GF-D8 (cell line): ENCODE results near the gene CCDC89.

ENCODE experiments used
- DNase-seq: peaks from one replicate; lab custom pipeline; 2025; lab: John Stamatoyannopoulos, UW

CCDC89 gene

GRCh38 chr11:85685820-85686459 lies at the start of gene CCDC89:
Gene CCDC89, minus strand, starts transcription at chr11:85686195. Its CDS starts 65 bp downstream, at chr11:85686130.
- no peak for DNase-seq

- DNase-seq = no peak
These were observed 47.0 kb upstream of the CCDC89 start for GRCh38 chr11:85732965-85733364.

DNA sequence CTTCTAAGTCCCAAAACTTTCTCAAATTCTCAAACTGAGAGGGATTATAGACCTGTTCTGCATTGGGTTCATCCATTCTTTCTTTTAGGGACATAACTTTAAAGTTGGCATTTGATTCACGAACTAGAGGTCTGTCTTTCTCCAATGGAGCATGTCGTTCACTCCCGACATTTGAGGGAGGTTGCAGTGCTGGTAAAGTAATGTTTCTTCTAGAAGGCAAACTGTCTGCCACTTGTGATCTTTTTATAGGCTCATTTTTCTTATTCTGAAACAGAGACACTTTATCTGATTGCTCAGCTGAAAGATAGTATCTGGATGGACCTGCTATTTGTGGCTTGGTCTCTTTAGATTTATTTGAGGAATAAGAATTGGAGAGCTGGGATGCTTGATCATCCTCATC lies 40.4 kb upstream of the CCDC89 start:
- no peak for DNase-seq

- no peak for DNase-seq
These were observed 39.7 kb upstream of the CCDC89 start for GRCh38 chr11:85725510-85726258.

DNA sequence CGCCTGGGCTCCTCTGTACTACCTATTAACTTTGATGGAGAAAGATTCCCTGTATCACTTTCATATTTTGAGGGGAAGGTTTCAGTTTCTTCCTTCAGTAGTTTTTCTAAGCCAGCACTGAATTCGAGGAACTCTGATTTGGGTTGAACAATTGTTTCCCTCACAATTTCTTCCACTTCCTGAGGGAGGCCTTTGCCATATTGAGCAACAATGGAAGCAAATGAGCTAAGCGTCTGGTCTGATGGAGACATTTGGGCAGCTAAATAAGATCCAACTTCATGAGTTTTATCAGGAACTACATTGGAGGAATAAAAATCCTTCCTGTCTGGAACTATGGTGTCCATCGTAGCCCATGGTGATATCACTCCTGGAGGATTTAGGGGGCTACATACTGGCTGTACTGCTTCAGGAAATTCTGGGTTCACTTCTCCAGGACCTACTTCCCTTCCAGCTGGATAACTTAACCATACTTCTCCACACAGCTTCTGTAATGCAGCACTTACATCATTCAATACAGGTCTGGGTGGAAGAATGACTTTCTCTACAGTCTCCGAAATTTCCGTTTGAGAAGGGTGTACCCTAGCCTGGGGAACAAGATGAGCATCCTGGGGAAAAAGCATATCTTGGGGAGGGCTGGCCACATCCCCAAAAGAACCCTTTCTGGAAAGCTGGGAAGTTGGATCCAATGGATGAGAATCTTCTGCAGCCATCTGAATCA lies 38.9 kb upstream of the CCDC89 start:
- no peak for DNase-seq

- no peak for DNase-seq
These were observed 37.1 kb upstream of the CCDC89 start for GRCh38 chr11:85723088-85723487.

DNA sequence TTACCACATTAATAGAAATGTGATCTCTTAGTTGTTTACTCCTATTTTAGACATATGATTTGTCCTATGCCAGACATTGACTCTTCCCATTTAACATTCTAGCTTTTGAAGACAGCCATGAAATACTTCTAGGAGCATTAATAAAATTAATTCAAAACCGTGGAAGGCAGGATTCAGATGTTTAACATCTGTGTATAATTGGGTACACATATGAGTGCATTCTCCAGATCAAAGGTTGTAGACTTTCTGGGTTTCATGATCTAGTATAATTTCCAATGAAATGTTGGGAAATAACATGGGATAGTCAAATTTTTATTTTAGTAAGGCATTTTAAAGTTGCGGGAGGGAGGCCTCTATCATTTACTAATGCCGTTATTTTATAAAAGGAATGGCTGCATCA lies 35.2 kb upstream of the CCDC89 start:
- no peak for DNase-seq

- no peak for DNase-seq
These were observed 33.2 kb upstream of the CCDC89 start for GRCh38 chr11:85718991-85719807.

- DNase-seq = no peak
These were observed 32.3 kb upstream of the CCDC89 start for GRCh38 chr11:85718126-85718943.

DNA sequence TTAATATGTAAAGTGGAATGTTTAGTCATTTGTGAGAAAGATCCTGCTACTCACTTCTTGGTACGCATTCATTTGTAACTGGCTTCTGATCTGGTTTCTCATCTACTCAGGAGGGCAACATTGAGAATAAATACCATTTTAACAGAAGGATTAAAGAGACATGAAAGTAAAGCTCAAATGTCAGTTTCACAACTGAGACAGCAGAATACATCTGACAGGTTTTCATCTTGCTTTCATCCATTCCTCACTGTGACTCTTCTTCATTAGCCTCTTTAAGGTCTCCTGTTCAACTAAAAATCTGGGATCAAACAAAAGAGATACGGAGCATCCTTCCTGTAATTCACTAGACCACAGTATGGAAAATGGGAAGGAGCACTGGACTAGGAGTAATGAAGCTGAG lies 31.4 kb upstream of the CCDC89 start:
- DNase-seq = no peak

- no peak for DNase-seq
These were observed 27.0 kb upstream of the CCDC89 start for GRCh38 chr11:85712953-85713352.

DNA sequence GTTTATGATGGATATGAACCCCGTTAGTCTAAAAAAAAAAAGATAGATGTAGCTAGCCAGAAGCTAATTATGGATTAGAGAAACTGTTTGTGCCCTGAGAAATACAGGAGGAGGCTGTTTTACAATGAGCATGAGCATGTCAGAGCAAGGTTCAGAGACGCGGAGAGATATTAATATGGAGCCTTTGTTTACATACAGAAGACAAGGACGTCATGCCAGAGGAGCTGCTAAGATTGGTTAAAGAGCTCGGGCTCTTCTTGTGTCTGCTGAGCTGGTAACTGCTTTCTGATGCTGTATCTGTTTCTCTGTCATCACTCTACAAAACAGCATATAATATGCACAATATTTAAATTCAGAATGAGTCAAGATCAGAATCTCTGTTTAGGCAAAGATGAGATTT lies 24.9 kb upstream of the CCDC89 start:
- no peak for DNase-seq

- no peak for DNase-seq
These were observed 24.1 kb upstream of the CCDC89 start for GRCh38 chr11:85709941-85710702.

GRCh38 chr11:85705800-85706199 lies 19.8 kb upstream of the CCDC89 start:
- no peak for DNase-seq

DNA sequence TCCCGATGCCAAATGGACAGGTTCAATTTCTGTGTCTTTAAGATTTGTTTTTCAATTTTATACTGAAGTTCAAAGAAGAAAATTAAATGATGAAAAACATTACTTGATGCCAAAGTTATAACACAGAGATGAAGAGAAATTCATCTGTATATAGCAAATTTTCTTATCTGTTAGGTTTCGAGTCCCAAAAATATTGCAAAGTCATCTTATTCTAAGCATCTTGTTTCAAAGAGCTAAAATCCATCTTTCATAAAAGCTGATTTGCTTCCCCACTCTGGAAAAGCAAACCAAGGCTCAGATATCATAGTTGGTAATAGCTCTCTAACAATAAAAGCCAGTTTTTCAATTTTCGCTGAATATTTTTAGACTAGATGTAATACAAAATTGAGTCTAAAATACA lies 19.0 kb upstream of the CCDC89 start:
- DNase-seq = no peak

GRCh38 chr11:85699957-85700741 lies 14.2 kb upstream of the CCDC89 start:
- no peak for DNase-seq

DNA sequence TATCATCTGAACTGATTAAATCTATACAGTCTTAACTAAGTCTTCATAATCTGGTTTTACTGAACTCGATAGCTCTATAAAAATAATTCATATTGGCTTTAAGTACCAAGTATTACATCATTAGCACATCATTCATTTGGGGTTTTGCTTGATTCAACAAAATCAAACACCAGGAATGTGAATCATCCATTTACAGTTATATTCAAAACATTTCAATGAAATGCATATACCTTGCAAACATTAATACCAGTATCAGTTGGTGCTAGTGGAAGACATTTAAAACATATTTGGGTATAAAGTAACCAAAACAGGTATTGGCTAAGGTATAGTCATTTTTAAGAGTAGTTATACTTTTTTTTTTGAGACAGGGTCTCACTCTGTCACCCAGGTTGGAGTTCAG lies 12.2 kb upstream of the CCDC89 start:
- no peak for DNase-seq

GRCh38 chr11:85697747-85698146 lies 11.8 kb upstream of the CCDC89 start:
- DNase-seq = no peak

DNA sequence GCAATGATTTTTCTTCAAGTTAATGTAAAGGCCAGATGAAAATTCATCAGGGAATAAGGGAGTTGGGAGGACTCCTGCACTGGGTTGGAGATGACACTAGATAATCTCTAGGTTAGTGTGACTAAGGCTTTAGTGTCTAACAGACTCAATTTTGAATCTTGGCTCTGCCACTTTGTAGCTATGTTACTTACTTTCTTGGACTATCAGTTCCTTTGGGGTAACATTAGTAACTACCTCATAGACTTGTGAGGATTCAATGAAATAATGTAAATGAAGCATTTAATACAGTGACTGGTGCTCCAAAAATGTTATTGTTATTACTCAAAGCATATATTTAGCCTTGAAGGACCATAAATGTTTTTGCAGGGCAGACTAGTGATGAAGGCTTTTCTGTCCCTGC lies 9.6 kb upstream of the CCDC89 start:
- no peak for DNase-seq
